CD4-positive, alpha-beta T cell treated with Interleukin-12 subunit alpha and Interleukin-12 subunit beta, for 1 hour (primary cell): ENCODE measurements around the gene AK5.
"Not testable (repeated sequence)": the region's sequence is repeated elsewhere in the genome, so short reads cannot be mapped to it uniquely, and the experiment has no call there.

Source experiments
- DNase-seq: peaks from one replicate; pipeline ENCODE4 v3.0.0-alpha.2; 2020

Gene AK5

DNA sequence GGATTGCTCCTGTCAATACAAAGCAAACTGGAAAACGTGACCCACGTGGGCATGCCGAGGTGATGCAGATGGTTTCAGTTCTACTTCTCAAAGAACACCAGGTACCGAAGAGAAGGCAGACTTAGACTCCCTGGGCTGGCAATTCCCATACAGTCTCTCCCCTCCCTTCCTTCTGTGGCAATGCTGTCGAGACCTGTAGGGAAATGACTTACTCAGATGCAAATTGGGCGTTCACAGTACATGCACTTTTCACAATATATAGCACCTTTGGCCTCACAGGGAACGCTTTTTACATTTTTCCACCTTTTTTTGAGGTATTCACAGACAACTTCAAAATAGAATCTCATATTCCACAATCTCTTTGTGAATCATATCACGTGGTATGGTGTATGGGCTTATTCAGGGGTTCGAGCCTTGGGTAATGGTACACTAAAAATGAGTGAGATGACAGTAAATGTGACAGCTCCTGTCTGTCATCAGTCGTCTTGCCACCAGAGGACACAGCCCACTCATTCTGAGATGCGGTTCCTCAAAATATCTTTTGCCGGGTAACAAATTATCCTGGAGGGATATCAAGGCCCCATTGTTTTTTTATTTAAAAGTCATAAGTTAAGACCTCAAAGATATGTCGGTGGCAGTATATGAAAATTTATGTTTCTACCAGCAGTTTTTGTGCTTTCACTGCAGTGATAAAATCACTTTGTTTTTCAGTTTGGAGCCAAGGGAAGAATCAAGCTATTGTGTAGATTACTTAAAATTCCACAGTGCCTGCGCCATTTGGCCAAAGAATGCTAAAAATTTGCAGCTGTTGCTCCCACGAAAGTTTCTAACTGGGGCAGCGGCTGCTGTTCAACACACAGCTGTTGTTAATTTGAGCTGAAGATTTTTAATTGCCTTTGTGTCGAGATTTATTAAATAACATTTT, 232.3 kb downstream of the AK5 start:
- no peak for DNase-seq

DNA sequence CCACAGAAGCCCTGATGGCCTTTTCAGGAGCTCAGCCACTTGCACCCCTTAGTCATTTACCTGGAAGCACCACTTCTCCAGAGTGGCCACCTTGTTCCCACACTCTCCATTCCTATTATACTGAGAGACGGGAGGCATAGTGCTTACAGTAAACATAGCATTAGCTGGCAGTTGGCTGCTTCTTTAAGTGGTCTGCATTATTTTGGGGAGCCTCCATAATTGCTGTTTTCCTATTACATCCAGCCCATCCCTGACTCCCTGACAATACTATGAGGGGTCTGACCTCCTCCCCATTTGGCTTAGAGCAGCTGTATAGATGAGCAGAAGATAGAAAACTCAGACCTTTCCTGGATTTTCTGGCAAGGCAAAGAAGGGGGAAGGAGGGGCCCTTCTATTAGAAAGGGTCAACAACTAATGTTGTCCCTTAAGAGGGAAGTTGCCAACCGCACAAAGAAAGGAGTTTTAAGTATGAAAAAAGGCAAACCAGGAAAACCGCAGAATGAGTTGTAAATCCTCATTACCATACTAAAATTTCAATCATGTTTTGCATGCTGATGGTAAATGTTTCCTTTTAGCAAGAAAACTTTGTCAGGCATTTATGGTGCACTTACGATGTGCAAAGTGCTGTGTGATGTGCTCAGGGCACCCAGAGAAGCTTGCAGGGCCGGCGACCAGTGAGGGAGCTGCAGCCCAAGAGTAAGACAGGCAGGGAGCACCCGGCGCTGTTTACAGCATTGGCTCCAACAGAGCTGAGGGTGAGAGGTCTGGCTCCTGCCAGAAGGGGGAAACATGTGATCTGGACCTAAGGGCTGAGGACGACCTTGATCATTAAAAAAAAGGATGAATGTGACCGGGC, 233.3 kb downstream of the AK5 start:
- DNase-seq: no peak

DNA sequence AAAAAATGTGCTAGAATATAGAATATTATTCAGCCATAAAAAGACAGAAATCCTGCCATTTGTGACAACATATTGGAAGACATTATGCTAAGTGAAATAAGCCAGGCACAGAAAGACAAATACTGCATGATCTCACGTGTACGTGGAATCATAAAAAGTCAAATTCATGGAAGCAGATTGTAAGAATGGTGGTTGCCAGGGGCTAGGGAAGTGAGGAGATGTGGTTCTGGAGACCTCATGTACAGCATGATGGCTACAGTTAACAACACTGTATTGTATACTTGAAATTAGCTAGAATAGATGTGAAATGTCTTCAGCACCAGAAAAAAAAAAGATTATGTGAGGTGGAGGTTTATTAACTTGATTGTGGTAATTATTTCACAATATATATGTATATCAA, 234.3 kb downstream of the AK5 start:
- no peak for DNase-seq

DNA sequence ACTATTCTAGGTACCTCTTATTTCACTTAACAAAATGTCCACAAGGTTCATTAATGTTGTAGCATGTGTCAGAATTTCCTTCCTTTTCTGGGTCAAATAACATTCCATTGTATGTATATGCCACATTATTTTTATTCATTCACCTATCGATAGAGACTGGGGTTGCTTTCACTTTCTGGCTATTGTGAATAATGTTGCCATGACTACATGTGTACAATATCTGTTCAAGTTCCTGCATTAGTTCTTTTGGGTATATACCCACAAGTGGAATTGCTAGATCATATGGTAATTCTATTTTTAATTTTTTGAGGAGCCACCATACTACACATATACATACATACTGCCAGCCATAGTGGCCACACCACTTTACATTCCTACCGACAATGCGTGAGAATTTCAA, 242.2 kb downstream of the AK5 start:
- no peak for DNase-seq

DNA sequence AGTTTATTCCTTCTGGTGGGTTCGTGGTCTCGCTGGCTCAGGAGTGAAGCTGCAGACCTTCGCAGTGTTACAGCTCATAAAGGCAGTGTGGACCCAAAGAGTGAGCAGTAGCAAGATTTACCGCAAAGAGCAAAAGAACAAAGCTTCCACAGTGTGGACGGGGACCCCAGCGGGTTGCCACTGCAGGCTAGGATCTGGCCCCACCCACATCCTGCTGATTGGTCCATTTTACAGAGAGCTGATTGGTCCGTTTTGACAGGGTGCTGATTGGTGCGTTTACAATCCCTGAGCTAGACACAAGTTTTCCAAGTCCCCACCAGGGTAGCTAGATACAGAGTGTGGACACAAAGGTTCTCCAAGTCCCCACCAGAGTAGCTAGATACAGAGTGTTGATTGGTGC, 249.3 kb downstream of the AK5 start:
- not testable (repeated sequence) for DNase-seq

DNA sequence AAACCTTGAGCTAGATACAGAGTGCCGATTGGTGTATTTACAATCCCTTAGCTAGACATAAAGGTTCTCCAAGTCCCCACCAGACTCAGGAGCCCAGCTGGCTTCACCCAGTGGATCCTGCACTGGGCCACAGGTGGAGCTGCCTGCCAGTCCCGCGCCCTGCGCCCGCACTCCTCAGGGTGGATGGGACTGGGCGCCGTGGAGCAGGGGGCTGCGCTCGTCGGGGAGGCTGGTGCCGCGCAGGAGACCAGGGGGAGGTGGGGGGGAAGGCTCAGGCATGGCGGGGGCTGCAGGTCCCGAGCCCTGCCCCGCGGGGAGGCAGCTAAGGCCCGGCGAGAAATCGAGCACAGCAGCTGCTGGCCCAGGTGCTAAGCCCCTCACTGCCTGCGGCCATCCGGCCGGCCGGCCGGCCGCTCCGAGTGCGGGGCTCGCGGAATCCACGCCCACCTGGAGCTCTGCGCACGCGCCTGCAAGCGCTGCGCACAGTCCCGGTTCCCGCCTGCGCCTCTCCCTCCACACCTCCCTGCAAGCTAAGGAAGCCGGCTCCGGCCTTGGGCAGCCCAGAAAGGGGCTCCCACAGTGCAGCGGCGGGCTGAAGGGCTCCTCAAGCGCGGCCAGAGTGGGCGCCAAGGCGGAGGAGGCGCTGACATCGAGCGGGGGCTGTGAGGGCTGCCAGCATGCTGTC, 249.9 kb downstream of the AK5 start:
- not testable (repeated sequence) for DNase-seq

DNA sequence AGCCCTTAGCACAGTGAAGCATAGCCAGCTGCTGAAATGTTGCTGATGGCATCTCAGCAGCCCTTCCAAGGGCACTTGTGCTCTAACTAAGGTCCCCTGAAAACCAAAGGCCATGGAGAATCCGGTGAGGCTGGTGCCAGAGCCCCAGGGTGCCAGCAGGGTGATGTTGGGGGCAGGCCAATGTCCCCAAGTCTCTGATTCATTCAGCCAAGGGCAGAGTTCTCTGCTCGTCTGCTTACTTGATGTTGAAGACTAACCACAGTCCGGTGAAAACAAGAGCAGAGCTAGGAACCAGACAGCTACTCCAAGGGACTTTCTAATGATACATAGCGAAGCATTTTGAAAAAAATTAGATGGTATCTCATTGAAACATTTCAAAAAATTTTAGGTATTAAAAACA, 250.8 kb downstream of the AK5 start:
- no peak for DNase-seq

DNA sequence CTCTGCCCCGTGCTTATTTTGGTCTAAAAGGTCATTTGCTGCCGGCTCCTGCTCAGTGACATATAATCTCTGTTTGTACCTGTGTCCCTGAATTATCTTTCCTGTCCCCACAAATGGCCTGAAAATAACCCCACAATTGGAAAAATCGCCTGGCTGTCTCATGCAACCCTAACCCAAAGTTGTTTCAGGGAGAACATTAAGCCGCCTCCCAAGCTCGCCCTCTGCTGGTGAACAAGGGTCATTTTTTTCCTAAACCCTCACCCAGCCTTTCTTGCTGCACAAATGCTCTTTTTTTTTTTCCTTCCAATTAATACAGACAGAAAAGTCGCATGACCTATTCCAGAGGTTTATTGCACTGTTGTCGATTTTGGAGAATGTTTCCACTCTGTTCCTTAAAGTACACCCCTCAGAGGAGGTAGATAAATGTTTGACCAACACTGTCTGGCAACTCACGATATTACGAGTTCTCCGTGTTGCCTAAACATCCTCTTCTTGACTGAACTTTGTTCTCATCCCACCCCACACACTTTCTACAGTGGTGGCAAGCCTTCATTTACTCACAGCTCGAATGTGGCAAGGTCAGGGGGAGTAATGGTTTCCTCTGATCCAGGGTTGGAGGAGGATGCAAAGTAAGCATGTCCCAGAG, 252.0 kb downstream of the AK5 start:
- DNase-seq: peak; percentile 68

DNA sequence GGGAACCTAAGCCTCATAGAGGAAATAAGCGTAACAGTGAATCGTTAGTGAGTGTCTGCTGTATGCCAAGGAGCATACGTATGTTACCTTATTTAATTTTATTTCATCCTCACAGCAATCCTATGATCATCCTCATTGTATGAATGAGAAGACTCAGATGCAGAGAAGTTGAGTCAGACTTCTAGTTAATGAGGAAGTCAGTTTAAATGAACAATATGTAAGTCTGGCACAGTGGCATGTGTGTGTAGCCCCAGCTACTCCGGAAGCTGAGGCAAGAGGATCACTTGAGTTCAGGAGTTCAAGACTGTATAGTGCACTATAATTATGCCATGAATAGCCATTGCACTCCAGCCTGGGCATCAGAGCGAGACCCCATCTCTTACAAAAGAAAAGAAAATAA, 252.6 kb downstream of the AK5 start:
- no peak for DNase-seq

DNA sequence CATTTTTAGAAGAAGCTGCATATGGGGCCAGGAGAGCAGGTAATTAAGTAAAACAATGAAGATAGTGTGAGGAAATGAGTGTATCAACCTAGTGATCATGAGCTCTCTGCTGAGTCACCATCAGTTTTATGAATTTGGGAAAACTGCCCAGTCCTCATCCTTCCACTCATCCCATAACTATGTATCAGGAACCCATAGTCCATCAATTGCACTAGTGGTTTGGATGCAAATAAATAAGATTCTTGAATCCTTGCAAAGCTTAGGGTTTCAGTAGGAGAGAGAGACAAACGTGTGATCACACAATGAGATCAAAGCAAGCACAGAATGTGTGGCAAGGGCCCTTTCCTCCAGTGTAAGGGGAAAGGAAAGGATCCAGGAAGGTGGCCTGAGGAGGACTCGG, 255.0 kb downstream of the AK5 start:
- no peak for DNase-seq

DNA sequence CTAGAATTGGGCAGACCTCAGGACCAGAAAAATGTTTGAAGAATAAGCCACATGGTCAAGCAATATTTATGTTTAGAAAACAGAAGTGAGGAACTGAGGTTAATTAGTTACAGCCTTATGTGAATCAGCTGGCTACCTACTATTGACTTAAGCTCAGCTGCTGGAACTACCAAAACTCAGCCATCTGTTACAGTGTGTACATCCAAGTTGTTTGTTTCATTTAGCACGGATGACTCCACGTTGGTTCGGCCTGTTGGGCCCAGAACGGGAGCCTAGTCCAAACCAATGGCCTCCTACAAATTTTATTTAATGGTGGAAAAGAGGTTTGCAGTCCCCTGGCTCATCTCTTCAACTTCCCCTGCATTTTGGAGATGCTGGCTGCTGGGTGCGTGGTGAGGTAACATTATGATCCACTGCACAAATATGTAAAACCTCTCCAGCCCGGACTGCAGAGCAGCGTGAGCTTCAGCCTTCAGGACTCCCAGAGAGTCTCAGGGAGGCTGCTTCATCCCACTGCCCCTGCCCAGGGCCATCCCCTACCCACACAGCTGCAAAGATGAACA, 257.2 kb downstream of the AK5 start:
- no peak for DNase-seq

DNA sequence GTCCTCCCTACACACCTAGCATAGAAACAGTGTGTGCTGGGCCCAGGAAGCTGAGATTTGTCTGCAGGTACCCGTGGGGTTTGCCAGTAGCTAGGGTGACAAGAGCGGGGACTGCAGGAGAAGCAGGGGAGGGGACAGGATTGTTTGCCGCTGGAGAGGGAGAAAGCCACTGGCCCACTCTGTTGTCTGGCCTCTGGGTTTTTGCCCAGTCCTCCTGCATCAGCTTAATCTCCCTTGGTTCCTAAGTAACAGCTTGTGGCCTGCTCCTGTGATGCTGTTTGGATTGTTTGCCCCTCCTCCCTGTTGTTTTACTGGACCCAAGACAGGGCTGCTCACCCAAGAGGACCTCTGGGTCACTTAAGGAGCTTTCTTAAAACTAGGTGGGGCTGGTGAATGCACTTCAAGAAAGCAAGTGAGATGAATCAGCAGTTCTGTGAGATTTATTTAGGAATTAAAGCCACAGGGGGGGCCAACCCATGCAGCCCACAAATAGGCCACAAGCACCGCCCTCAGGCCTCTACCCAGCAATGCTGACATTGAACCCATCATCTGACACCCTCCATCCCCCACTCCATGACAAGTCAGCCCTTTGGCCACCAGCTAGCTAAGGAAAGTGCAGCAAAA, 257.8 kb downstream of the AK5 start:
- DNase-seq: no peak

DNA sequence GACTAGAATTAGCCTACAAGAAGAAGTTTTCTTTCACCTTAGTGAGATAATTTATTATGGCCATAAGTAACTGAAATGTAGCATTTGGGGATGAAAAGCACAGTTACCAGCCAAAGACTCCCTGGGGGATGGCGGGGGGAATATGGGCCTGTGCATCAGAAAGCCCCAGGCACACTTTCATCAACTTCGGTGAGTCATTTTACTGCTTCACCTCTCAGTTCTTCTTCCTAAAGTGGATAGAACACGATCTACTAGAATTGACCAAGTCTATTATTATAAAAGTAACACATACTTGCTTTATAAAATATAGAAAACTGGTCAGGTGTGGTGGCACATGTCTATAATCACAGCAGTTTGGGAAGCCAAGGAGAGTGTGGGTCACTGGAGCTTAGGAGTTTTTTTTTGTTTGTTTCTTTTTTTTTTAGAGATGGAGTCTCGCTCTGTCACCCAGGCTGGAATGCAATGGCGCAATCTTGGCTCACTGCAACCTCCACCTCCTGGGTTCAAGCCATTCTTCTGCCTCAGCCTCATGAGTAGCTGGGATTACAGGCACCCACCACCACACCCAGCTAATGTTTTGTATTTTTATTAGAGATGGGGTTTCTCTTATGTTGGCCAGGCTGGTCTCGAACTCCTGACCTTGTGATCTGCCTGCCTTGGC, 258.8 kb downstream of the AK5 start:
- DNase-seq: no peak

DNA sequence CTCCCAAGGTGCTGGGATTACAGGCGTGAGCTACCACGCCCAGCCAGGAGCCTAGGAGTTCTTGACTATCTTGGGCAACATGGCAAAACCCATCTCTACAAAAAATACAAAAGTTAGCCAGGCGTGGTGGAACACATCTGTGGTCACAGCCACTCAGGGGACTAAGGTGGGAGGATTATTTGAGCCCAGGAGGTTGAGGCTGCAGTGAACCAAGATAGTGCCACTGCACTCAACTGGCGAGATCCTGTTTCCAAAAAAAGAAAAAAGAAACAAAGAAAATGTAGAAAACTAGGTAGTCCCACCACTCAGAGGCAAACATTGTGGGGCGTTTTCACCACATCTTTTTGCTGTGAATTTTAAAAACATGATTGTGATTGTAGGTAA, 259.3 kb downstream of the AK5 start:
- no peak for DNase-seq

DNA sequence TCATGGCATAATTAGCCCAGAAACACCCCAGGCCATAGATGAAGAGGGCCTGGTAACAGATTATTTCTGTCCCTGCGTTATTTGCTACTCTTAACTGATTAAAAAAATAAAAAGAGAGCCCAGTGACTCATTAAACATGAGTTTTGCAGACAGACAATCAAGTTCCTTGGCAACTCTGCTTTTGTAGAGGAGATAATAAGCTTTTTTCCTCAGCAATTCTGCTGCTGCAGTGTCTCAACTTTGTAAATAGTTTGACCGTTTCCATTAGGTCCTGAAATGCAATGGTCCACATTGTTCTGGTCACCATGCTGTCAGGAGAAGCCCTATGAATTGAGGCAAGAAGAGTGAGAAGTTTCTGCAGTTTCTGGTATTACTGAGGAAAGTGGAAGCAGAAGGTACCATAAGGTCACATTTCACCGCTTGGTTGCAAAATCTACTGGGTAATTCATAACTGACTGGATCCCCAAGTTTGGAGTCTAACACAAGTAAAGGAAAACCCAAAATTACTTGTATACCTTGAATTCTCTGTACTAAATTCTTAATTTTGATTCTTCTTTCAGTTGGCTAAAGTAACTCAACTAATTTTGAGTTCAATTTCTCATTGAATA, 261.1 kb downstream of the AK5 start:
- DNase-seq: no peak

DNA sequence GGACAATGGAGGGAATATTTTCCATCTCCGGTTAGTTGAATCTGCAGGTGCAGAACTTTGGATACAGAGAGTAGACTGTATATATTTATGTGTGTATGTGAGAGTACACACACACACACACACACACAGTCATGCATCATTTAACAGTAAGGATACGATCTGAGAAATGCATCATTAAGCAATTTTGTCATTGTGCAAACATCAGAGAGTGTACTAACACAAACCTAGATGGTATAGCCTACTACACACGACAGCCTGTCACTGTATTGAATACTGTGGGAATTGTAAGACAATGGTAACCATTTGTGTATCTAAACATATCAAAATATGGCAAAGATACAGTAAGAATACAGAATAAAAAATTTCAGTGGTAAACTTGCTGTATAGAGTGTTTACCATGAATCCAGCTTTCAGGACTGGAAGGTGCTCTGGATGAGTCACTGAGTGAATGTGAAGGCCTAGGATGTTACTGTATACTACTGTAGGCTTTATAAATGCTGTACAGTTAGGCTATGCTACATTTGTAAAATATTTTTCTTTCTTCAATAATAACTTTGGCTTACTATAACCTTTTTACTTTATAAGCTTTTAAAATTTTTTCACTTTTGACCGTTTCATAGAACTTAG, 262.1 kb downstream of the AK5 start:
- no peak for DNase-seq

DNA sequence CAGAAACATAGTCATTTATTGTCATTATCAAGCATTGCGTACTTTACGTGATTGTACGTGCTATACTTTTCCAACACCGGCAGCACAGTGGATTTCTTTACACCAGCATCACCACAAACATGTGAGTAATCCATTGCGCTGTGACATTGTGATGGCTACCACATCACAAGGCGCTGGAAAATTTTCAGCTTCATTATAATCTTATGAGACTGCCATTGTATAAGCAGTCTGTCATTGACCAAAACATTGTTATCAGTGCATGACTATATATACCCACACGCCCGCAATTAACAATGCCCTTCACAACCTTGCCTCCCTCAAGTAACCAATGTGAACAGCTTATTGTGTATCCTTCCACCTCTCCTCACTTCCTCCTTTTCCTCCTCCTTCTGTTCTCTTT, 263.0 kb downstream of the AK5 start:
- no peak for DNase-seq

DNA sequence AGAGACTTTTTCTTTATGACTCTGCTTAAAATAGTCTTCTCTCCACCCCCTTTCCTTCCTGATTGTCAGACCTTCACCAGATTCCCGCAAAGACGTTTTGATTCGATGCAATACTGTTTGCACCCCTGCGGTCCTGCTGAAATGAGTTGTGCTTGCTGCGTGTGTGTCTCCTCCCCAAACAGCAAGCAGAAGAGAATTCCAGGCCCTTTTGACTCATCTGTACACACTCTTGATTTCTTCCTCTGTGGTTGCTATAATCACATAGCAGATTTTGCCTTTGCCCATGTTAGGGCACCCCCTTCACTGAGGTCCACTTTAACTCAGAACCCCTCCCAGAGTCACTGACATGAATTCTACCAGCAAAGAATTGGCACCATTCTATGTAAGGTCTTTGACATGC, 264.2 kb downstream of the AK5 start:
- no peak for DNase-seq

DNA sequence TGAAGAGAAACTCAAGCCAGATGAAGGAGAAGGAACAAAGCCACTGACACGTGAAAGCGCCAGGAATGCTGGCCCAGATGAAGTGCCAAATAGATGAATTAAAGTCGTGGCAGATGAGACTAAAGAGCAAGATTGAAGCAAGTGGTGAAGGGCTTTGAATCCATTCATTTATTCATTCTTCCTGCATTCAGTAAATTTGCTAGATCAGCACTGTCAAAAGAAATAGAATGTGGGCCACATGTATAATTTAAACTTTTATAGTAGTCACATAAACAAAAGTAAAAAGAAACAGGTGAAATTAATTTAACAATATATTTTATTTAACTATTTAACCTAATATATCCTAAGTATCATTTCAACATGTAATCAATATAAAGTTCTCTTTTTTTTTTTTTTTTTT, 265.1 kb downstream of the AK5 start:
- DNase-seq: no peak

DNA sequence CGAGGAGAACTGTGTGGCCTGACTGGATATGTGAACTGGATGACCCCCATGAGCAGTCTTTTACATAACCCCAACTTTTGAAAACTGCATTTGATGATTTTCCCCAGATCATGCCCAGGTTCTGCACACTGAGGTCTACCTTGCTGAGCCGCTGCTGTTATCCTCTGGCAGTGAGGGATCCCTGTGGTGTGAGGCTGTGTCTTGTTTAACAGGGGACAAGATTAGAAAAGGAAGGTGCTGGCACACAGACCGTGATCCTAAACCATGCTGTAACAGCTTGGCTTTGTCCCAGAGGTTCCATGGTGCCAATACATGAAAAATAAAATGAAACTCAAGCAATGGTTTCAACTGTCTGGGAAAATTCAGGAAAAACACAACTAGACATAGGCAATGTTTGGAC, 266.5 kb downstream of the AK5 start:
- DNase-seq: no peak

DNA sequence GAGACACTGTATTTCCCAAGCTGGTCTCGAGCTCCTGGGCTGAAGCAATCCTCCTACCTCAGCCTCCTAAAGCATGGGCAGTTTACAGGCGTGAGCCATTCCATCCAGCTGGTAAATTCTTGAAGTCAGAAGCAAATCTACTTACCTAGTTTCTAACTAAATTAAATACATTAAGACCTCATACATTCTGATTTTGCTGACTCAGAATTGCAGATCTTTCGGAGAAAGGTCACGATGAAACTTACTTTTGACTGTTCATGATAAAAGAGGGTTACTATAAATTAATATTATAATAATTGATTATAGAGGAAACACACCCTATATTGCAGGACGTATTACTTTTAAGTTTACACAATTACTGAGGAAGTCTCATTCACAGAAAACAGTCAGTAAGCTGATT, 268.3 kb downstream of the AK5 start:
- DNase-seq: no peak
